ENCODE results near the gene GXYLT2. TPM values are rescaled to one million over a fixed set of nuclear protein-coding genes. Genes with fewer than 3 reads are reported as not detected.

Gene GXYLT2
- total and polyA plus RNA-seq, 2 of the 13 experiments (the other 11 are each of a cell fraction or from before 2014, with no cell fraction given): 4.3 to 6.9 TPM

DNA sequence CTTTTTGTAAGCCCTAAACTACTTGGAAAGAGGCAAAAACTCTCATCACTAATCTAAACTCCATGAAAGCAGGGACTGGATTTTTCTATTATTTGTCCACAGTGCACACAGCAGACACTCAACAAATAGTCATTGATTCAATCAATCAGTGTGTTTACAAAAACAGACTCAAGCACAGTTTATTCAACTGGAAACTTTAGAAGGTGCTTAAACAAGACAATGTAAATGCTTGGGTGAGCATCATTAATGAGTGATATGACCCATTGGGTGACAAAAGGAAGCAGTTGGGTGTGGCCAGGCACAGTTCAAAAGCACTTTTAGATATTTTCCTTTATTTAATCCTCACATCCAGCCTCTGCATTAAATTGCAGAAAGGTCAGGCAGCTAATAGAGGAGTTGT, 76.8 kb downstream of the GXYLT2 start:
- H4K20me1 ChIP-seq (ENCODE audit: insufficient read depth, low read length): no peaks in the 10 kb centered on the region
- no peaks in the 10 kb centered on the region for H3K27me3 ChIP-seq (ENCODE audit: control insufficient read depth in 1 of 2, insufficient read depth in 2 of 2, low read length in 2 of 2)
- peaks cover 91% of the 10 kb centered on the region for H3K4me1 ChIP-seq (ENCODE audit: insufficient read depth, low read length)
- no peak overlapping the region for H3K27ac ChIP-seq (ENCODE audit: extremely low read length, insufficient read depth, low read length)
- in situ Hi-C loops (cut with HindIII; ENCODE audit: extremely low pct_ligation_motif_present, low pct_unique_long_range_greater_than_20kb) (no loop called here), intact Hi-C loops (cut with micrococcal nuclease; ENCODE audit: unreplicated experiment) (no loop called here)
- H3K9me3 ChIP-seq (ENCODE audit: low read length): no peaks in the 10 kb centered on the region
- no peaks in the 10 kb centered on the region for H3K79me2 ChIP-seq (ENCODE audit: insufficient read depth, low read length)
- no peak overlapping the region for H3K9ac ChIP-seq (ENCODE audit: insufficient read depth, low read depth, low read length)
- DNase-seq (ENCODE audit: low spot score): no peak
- no TSS peak for BruUV-seq (replicated peaks)
- no peak overlapping the region for H2AFZ ChIP-seq (ENCODE audit: low read length)
- H3K4me3 ChIP-seq (replicated peaks in 1 of 3; ENCODE audit: insufficient read depth in 1 of 3, low read depth in 2 of 3, low read length in 3 of 3): no peak overlapping the region
- H3K36me3 ChIP-seq (replicated peaks in 1 of 2; ENCODE audit: control insufficient read depth in 1 of 2, insufficient read depth in 2 of 2, low read length in 2 of 2): no peaks in the 10 kb centered on the region
- no peak overlapping the region for H3K4me2 ChIP-seq (ENCODE audit: low read depth, low read length)
- no peak for FAIRE-seq
- POLR2A ChIA-PET: no interaction called here
- CTCF ChIA-PET (ENCODE audit: low intra/inter-chr PET ratio, low total read pairs): no interaction called here
- ATAC-seq: no peak
- no peak for TF ChIP-seq SOX13 (IDR thresholded peaks at IDR 0.05)
- peak in 1 of 2 experiments; percentile 49; a peak in 1 of 4 replicates for TF ChIP-seq SOX13 (CRISPR knock-in tag; conservative IDR thresholded peaks at IDR 0.05 in 1 of 2, IDR thresholded peaks at IDR 0.05 in 1 of 2)
- TF ChIP-seq, protein P1, sequence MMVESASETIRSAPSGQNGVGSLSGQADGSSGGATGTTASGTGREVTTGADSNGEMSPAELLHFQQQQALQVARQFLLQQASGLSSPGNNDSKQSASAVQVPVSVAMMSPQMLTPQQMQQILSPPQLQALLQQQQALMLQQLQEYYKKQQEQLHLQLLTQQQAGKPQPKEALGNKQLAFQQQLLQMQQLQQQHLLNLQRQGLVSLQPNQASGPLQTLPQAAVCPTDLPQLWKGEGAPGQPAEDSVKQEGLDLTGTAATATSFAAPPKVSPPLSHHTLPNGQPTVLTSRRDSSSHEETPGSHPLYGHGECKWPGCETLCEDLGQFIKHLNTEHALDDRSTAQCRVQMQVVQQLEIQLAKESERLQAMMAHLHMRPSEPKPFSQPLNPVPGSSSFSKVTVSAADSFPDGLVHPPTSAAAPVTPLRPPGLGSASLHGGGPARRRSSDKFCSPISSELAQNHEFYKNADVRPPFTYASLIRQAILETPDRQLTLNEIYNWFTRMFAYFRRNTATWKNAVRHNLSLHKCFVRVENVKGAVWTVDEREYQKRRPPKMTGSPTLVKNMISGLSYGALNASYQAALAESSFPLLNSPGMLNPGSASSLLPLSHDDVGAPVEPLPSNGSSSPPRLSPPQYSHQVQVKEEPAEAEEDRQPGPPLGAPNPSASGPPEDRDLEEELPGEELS (CRISPR knock-in tag; IDR thresholded peaks at IDR 0.05): peak; percentile 47; the same call in 1 of the 2 replicates
- TF ChIP-seq KAT2B (IDR thresholded peaks at IDR 0.05; ENCODE audit: borderline replicate concordance, low read depth, low read length): peak; percentile 33; the same call in 1 of the 2 replicates
- no peak for TF ChIP-seq LCORL (IDR thresholded peaks at IDR 0.05)
- TF ChIP-seq LCORL (CRISPR knock-in tag; IDR thresholded peaks at IDR 0.05): no peak
- TF ChIP-seq TBX2 (CRISPR knock-in tag; IDR thresholded peaks at IDR 0.05; ENCODE audit: borderline replicate concordance): peak; percentile 32; the same call in 1 of the 2 replicates
- peak; percentile 31; the same call in 1 of the 2 replicates for TF ChIP-seq SOX5 (CRISPR knock-in tag; IDR thresholded peaks at IDR 0.05; ENCODE audit: borderline replicate concordance)
- no peak for TF ChIP-seq ZNF547 (CRISPR knock-in tag; IDR thresholded peaks at IDR 0.05)
- no peak for TF ChIP-seq ZNF776 (CRISPR knock-in tag; IDR thresholded peaks at IDR 0.05)
- TF ChIP-seq SKI (IDR thresholded peaks at IDR 0.05; ENCODE audit: partially characterized antibody): peak; percentile 19
- no peak for TF ChIP-seq TOE1 (CRISPR knock-in tag; IDR thresholded peaks at IDR 0.05)
- TF ChIP-seq CEBPB (IDR thresholded peaks at IDR 0.05; ENCODE audit: borderline replicate concordance, low read depth, low read length): no peak
- no peak for TF ChIP-seq ZNF441 (CRISPR knock-in tag; IDR thresholded peaks at IDR 0.05; ENCODE audit: borderline replicate concordance)
- no peak for TF ChIP-seq SOX6 (IDR thresholded peaks at IDR 0.05)
- TF ChIP-seq SOX6 (CRISPR knock-in tag; IDR thresholded peaks at IDR 0.05): peak; percentile 51; the same call in 1 of the 2 replicates
- no peak for TF ChIP-seq DR1 (CRISPR knock-in tag; IDR thresholded peaks at IDR 0.05)
- peak; percentile 65 for TF ChIP-seq FOXA3 (CRISPR knock-in tag; IDR thresholded peaks at IDR 0.05)
- 0 out of 2 replicates have a peak, but pooled peaks have one; percentile 21 for TF ChIP-seq GATAD2A (CRISPR knock-in tag; IDR thresholded peaks at IDR 0.05)
- TF ChIP-seq ZNF20 (CRISPR knock-in tag; IDR thresholded peaks at IDR 0.05): no peak
- TF ChIP-seq MIXL1 (CRISPR knock-in tag; IDR thresholded peaks at IDR 0.05): peak; percentile 47; the same call in 1 of the 2 replicates
- TF ChIP-seq FOXP1 (IDR thresholded peaks at IDR 0.05): no peak
- TF ChIP-seq FOXP1 (CRISPR knock-in tag; IDR thresholded peaks at IDR 0.05): peak; percentile 76
- TF ChIP-seq ELF3 (CRISPR knock-in tag; IDR thresholded peaks at IDR 0.05): no peak
- TF ChIP-seq, protein P2, sequence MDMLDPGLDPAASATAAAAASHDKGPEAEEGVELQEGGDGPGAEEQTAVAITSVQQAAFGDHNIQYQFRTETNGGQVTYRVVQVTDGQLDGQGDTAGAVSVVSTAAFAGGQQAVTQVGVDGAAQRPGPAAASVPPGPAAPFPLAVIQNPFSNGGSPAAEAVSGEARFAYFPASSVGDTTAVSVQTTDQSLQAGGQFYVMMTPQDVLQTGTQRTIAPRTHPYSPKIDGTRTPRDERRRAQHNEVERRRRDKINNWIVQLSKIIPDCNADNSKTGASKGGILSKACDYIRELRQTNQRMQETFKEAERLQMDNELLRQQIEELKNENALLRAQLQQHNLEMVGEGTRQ (IDR thresholded peaks at IDR 0.05; ENCODE audit: low read depth, low read length): no peak
- TF ChIP-seq, protein P2 (CRISPR knock-in tag; IDR thresholded peaks at IDR 0.05; ENCODE audit: borderline replicate concordance): no peak

Measured in HepG2 (cell line).